HG03575 (cell line): Measurements from ENCODE around the gene DPP10.
"Not testable (repeated sequence)": the region's sequence is repeated elsewhere in the genome, so short reads cannot be mapped to it uniquely, and the experiment has no call there.

Experiments used
- ATAC-seq: cut with Tn5 transposase; IDR thresholded peaks from one replicate; pipeline ENCODE4 v1.9.1; 2021; ENCODE audit not compliant: unreplicated experiment, insufficient number of reproducible peaks, low FRiP score; ENCODE audit errors: extremely low read depth

Gene DPP10

GRCh38 chr2:114496959-114497358 is 54.5 kb downstream of the DPP10 start:
- no peak for ATAC-seq

GRCh38 chr2:114499101-114499500 is 56.7 kb downstream of the DPP10 start:
- no peak for ATAC-seq

- ATAC-seq: no peak
Observed at GRCh38 chr2:114507744-114508143, 65.3 kb downstream of the DPP10 start.

GRCh38 chr2:114515882-114516281 is 73.4 kb downstream of the DPP10 start:
- ATAC-seq: no peak

- ATAC-seq: no peak
Observed at GRCh38 chr2:114517580-114517979, 75.1 kb downstream of the DPP10 start.

- no peak for ATAC-seq
Observed at GRCh38 chr2:114518738-114519137, 76.3 kb downstream of the DPP10 start.

GRCh38 chr2:114522612-114523011 is 80.2 kb downstream of the DPP10 start:
- not testable (repeated sequence) for ATAC-seq

- ATAC-seq: no peak
Observed at GRCh38 chr2:114525955-114526354, 83.5 kb downstream of the DPP10 start.

GRCh38 chr2:114526841-114527240 is 84.4 kb downstream of the DPP10 start:
- no peak for ATAC-seq

- ATAC-seq: no peak
Observed at GRCh38 chr2:114527330-114527983, 85.0 kb downstream of the DPP10 start.

GRCh38 chr2:114534116-114535084 is 92.0 kb downstream of the DPP10 start:
- no peak for ATAC-seq

- no peak for ATAC-seq
Observed at GRCh38 chr2:114537777-114538176, 95.3 kb downstream of the DPP10 start.

- ATAC-seq: no peak
Observed at GRCh38 chr2:114542695-114543094, 100.3 kb downstream of the DPP10 start.

GRCh38 chr2:114543236-114543766 is 100.9 kb downstream of the DPP10 start:
- no peak for ATAC-seq

GRCh38 chr2:114545052-114545451 is 102.6 kb downstream of the DPP10 start:
- no peak for ATAC-seq

- no peak for ATAC-seq
Observed at GRCh38 chr2:114546531-114546930, 104.1 kb downstream of the DPP10 start.

- ATAC-seq: no peak
Observed at GRCh38 chr2:114548151-114548550, 105.7 kb downstream of the DPP10 start.

- ATAC-seq: no peak
Observed at GRCh38 chr2:114550364-114550763, 107.9 kb downstream of the DPP10 start.

- ATAC-seq: no peak
Observed at GRCh38 chr2:114550895-114551793, 108.7 kb downstream of the DPP10 start.
